Peyer's patch (tissue), 4 donors: ENCODE measurements around the gene PDE4D.

Source experiments
- CTCF ChIP-seq, 6 experiments: fragments of 450-650 bp in 4 of 6; fragments of 200-600 bp in 2 of 6; sonication (generic) in 1 of 6; IDR thresholded peaks; one replicate each; pipeline ENCODE4 v1.5.1; 2017 to 2019; ENCODE audit warnings: antibody characterized with exemption in 6 of 6, mild to moderate bottlenecking in 3 of 6, moderate library complexity in 1 of 6
- POLR2A ChIP-seq, 2 donors: fragments of 450-650 bp; IDR thresholded peaks; one replicate each; pipeline ENCODE4 v1.5.1; 2017; ENCODE audit warnings: antibody characterized with exemption in 2 of 2, mild to moderate bottlenecking in 2 of 2, moderate library complexity in 2 of 2

- TF ChIP-seq CTCF (IDR thresholded peaks at IDR 0.05) = no peak
- no peak for TF ChIP-seq POLR2A (IDR thresholded peaks at IDR 0.05)
These were observed 746.8 kb downstream of the PDE4D start for GRCh38 chr5:59146729-59147128.
